HCT116 (cell line): ENCODE data around the gene TAF11L13. TPM values are rescaled to one million over a fixed set of nuclear protein-coding genes. Genes with fewer than 3 reads are reported as not detected.
"Not testable (repeated sequence)": the region's sequence is repeated elsewhere in the genome, so short reads cannot be mapped to it uniquely, and the experiment has no call there.

Source experiments
- ATAC-seq: fragments of 200-7000 bp; cut with Tn5 transposase; 2 replicates; pipeline ENCODE4 v1.9.1; 2020; ENCODE audit warnings: mild to moderate bottlenecking, moderate library complexity
- Bru-seq: library from RNA; stranded (reverse); fragments of 400-500 nt; gene quantifications from one replicate; lab custom pipeline; 2021; lab: Mats Ljungman, UMichigan
- BruChase-seq, 2 experiments: library from RNA; stranded (reverse); fragments of 400-500 nt; gene quantifications; one replicate each; lab custom pipeline; 2021; lab: Mats Ljungman, UMichigan
- BruUV-seq: library from RNA; stranded (reverse); fragments of 400-500 nt; replicated peaks from 2 replicates; lab custom pipeline; 2021; lab: Mats Ljungman, UMichigan
- CTCF ChIA-PET: fragments of 300-600 bp; sonication (Branson Sonifier 250); formaldehyde crosslinking; loops from one replicate; lab custom pipeline; 2021; ENCODE audit warnings: antibody characterized with exemption; lab: Charles Lee
- POLR2A ChIA-PET: fragments of 300-600, 350-600 bp; sonication (Branson Sonifier 250); formaldehyde crosslinking; loops from one replicate; lab custom pipeline; 2021; ENCODE audit warnings: antibody characterized with exemption; lab: Charles Lee
- RAD21 ChIA-PET, 2 experiments: fragments of 300-600 bp; sonication (Branson Sonifier 250); formaldehyde crosslinking; loops; one replicate each; lab custom pipeline; 2023; ENCODE audit warnings: low total read pairs in 2 of 2; ENCODE audit not compliant: uncharacterized antibody in 2 of 2, unreplicated experiment in 2 of 2, low non-redundant PET in 1 of 2; lab: Charles Lee
- DNase-seq: peaks from one replicate; pipeline ENCODE4 v3.0.0-alpha.2; 2010; ENCODE audit warnings: low read depth, low spot score
- H2AFZ ChIP-seq: fragments of 200-600 bp; shearing (Covaris generic), sonication (generic); 2 replicates; pipeline ENCODE4 v1.6.1; 2017; ENCODE audit warnings: low read depth, mixed run types, mixed read lengths, antibody characterized with exemption, low read length; ENCODE audit not compliant: poor library complexity, severe bottlenecking
- H3K27ac ChIP-seq: 2 replicates; pipeline ENCODE4 v1.5.1; 2012; ENCODE audit warnings: low read depth, low read length
- H3K27me3 ChIP-seq: fragments of 200-600 bp; sonication (generic); 2 replicates; pipeline ENCODE4 v1.6.1; 2016; ENCODE audit warnings: mixed run types, low read length, mixed read lengths; ENCODE audit not compliant: insufficient read depth
- H3K36me3 ChIP-seq, 2 experiments: fragments of 200-500 bp in 1 of 2; fragments of 200-600 bp in 1 of 2; sonication (Bioruptor generic) in 1 of 2; sonication (generic) in 1 of 2; 2 replicates each; pipeline versions ENCODE4 v1.5.1 to v1.6.1; 2014 to 2016; ENCODE audit warnings: low read length in 2 of 2, inconsistent platforms in 1 of 2, mixed read lengths in 1 of 2, mixed run types in 1 of 2; ENCODE audit not compliant: insufficient read depth in 2 of 2, control insufficient read depth in 1 of 2
- H3K4me1 ChIP-seq, 2 experiments: fragments of 200-600 bp in 1 of 2; sonication (generic) in 1 of 2; 2 replicates each; pipeline versions ENCODE4 v1.5.1 to v1.6.1; 2012 to 2017; ENCODE audit warnings: low read length in 2 of 2, inconsistent platforms in 1 of 2, mild to moderate bottlenecking in 1 of 2, mixed read lengths in 1 of 2, mixed run types in 1 of 2, moderate library complexity in 1 of 2; ENCODE audit not compliant: insufficient read depth in 2 of 2, control insufficient read depth in 1 of 2
- H3K4me2 ChIP-seq: fragments of 200-600 bp; sonication (generic); 2 replicates; pipeline ENCODE4 v1.6.1; 2017; ENCODE audit warnings: mixed run types, low read length, mixed read lengths
- H3K4me3 ChIP-seq, 2 experiments: fragments of 200-600 bp in 1 of 2; sonication (generic) in 1 of 2; replicated peaks in 1 of 2; 2 replicates each; pipeline ENCODE4 v1.5.1; 2011 to 2016; ENCODE audit warnings: low read length in 2 of 2, control low read depth in 1 of 2, low read depth in 1 of 2, mild to moderate bottlenecking in 1 of 2, mixed read lengths in 1 of 2, mixed run types in 1 of 2
- H3K79me2 ChIP-seq: fragments of 200-600 bp; sonication (generic); 2 replicates; pipeline ENCODE4 v1.6.1; 2017; ENCODE audit warnings: mild to moderate bottlenecking, mixed run types, low read length, moderate library complexity, mixed read lengths; ENCODE audit not compliant: insufficient read depth
- H3K9ac ChIP-seq: fragments of 200-600 bp; sonication (generic); 2 replicates; pipeline ENCODE4 v1.6.1; 2016; ENCODE audit warnings: low read length, mixed read lengths
- H3K9me2 ChIP-seq: fragments of 200-600 bp; sonication (generic), shearing (Covaris generic); 2 replicates; pipeline ENCODE4 v1.6.1; 2017; ENCODE audit warnings: mixed run types, mild to moderate bottlenecking, moderate library complexity; ENCODE audit not compliant: insufficient read depth
- H3K9me3 ChIP-seq, 2 experiments: fragments of 200-500 bp in 1 of 2; fragments of 200-600 bp in 1 of 2; sonication (Bioruptor generic) in 1 of 2; sonication (generic) in 1 of 2; 2 replicates each; pipeline ENCODE4 v1.6.1; 2014 to 2017; ENCODE audit warnings: low read length in 2 of 2, mixed read lengths in 2 of 2, inconsistent platforms in 1 of 2, low read depth in 1 of 2, mild to moderate bottlenecking in 1 of 2, mixed run types in 1 of 2, moderate library complexity in 1 of 2; ENCODE audit not compliant: control insufficient read depth in 1 of 2, insufficient read depth in 1 of 2
- H4K20me1 ChIP-seq: fragments of 200-600 bp; sonication (generic), shearing (Covaris generic); 2 replicates; pipeline ENCODE4 v1.6.1; 2017; ENCODE audit warnings: mixed run types, mild to moderate bottlenecking, moderate library complexity; ENCODE audit not compliant: insufficient read depth
- intact Hi-C: fragments of 100-400 bp; cut with micrococcal nuclease; formaldehyde crosslinking; loops from 2 replicates; pipeline ENCODE4 v1.10.0; 2022
- long read RNA-seq: library from polyadenylated mRNA; unstranded; transcript quantifications from one replicate; pipeline ENCODE4 v2.0.0, GENCODE V29; 2021; ENCODE audit not compliant: unreplicated experiment
- polyA plus RNA-seq: library from polyadenylated mRNA; unstranded; fragments of >200 nt; gene quantifications from 2 replicates; pipeline ENCODE4 v1.2.1, GENCODE V29; 2012; ENCODE audit warnings: missing spikeins
- total RNA-seq: library from RNA; stranded (reverse); gene quantifications from one replicate; pipeline ENCODE4 v1.2.1, GENCODE V29; 2021; ENCODE audit not compliant: unreplicated experiment

TAF11L13 gene
- total RNA-seq (not detected), Bru-seq, nascent RNA (not detected), BruChase-seq, experiment 1, labeled RNA remaining after a 6-hour chase (not detected), BruChase-seq, experiment 2, labeled RNA remaining after a 2-hour chase (not detected)
- not detected in 2 replicates for polyA plus RNA-seq
- long read RNA-seq, result 0 reads

DNA sequence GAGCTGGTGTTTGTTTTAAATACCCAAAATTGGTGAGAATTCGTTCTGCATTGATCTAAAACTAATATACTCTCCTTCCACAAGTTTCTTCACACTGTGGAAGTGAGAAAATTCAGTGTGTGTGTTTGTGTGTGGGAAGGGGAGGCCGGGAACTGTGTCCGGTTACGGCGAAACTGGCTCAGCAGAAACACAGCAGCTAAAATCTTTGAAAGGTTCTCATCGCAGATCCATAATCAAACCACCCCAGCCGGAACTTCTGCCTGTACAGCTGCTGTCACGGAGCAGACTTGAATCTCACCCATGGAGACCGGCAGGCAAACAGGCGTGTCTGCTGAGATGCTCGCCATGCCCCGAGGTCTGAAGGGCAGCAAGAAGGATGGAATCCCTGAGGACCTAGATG, at the start of gene TAF11L13:
Gene TAF11L13, plus strand, starts transcription at position 301 of the 400 bp plus-strand sequence.
- RAD21 ChIA-PET, POLR2A ChIA-PET, H3K79me2 ChIP-seq: not testable (repeated sequence)

DNA sequence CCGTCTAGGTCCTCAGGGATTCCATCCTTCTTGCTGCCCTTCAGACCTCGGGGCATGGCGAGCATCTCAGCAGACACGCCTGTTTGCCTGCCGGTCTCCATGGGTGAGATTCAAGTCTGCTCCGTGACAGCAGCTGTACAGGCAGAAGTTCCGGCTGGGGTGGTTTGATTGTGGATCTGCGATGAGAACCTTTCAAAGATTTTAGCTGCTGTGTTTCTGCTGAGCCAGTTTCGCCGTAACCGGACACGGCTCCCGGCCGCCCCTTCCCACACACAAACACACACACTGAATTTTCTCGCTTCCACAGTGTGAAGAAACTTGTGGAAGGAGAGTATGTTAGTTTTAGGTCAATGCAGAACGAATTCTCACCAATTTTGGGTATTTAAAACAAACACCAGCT, 46.2 kb upstream of the TAF11L13 start, which contains the start of gene TAF11L7:
Gene TAF11L7, minus strand, starts transcription at position 101 of the 400 bp plus-strand sequence.
- H4K20me1 ChIP-seq, BruUV-seq, H3K9me3 ChIP-seq, H2AFZ ChIP-seq, H3K9ac ChIP-seq, H3K4me3 ChIP-seq, H3K27ac ChIP-seq, H3K4me1 ChIP-seq, RAD21 ChIA-PET, H3K4me2 ChIP-seq, H3K9me2 ChIP-seq, POLR2A ChIA-PET, H3K79me2 ChIP-seq, ATAC-seq, DNase-seq, H3K36me3 ChIP-seq, CTCF ChIA-PET, H3K27me3 ChIP-seq, intact Hi-C loops: not testable (repeated sequence)

More for the DNA sequence above, at the start of gene TAF11L13:
- CTCF ChIA-PET, BruUV-seq, H3K36me3 ChIP-seq, H3K9me3 ChIP-seq, H2AFZ ChIP-seq, H3K9me2 ChIP-seq, H3K4me1 ChIP-seq, H4K20me1 ChIP-seq, H3K27me3 ChIP-seq, H3K4me2 ChIP-seq, DNase-seq, intact Hi-C loops, ATAC-seq, H3K4me3 ChIP-seq, H3K27ac ChIP-seq, H3K9ac ChIP-seq: not testable (repeated sequence)

DNA sequence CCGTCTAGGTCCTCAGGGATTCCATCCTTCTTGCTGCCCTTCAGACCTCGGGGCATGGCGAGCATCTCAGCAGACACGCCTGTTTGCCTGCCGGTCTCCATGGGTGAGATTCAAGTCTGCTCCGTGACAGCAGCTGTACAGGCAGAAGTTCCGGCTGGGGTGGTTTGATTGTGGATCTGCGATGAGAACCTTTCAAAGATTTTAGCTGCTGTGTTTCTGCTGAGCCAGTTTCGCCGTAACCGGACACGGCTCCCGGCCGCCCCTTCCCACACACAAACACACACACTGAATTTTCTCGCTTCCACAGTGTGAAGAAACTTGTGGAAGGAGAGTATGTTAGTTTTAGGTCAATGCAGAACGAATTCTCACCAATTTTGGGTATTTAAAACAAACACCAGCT, 41.0 kb upstream of the TAF11L13 start, which contains the start of gene TAF11L8:
Gene TAF11L8, minus strand, starts transcription at position 101 of the 400 bp plus-strand sequence.
- ATAC-seq, H3K36me3 ChIP-seq, CTCF ChIA-PET, H3K9ac ChIP-seq, H3K4me1 ChIP-seq, H3K27me3 ChIP-seq, DNase-seq, H3K4me3 ChIP-seq, H4K20me1 ChIP-seq, H3K4me2 ChIP-seq, H3K79me2 ChIP-seq, RAD21 ChIA-PET, POLR2A ChIA-PET, H3K9me3 ChIP-seq, H2AFZ ChIP-seq, H3K27ac ChIP-seq, intact Hi-C loops, H3K9me2 ChIP-seq, BruUV-seq: not testable (repeated sequence)

DNA sequence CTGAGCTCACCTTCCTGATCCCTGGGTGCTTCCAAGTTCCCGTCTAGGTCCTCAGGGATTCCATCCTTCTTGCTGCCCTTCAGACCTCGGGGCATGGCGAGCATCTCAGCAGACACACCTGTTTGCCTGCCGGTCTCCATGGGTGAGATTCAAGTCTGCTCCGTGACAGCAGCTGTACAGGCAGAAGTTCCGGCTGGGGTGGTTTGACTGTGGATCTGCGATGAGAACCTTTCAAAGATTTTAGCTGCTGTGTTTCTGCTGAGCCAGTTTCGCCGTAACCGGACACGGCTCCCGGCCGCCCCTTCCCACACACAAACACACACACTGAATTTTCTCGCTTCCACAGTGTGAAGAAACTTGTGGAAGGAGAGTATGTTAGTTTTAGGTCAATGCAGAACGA, 37.6 kb upstream of the TAF11L13 start, which contains the start of gene TAF11L9:
Gene TAF11L9, minus strand, starts transcription at position 140 of the 400 bp plus-strand sequence.
- DNase-seq, H3K9me2 ChIP-seq, RAD21 ChIA-PET, ATAC-seq, BruUV-seq, POLR2A ChIA-PET, H3K27ac ChIP-seq, H3K36me3 ChIP-seq, H3K4me3 ChIP-seq, H3K4me1 ChIP-seq, intact Hi-C loops, H3K9ac ChIP-seq, H4K20me1 ChIP-seq, H2AFZ ChIP-seq, H3K4me2 ChIP-seq, H3K27me3 ChIP-seq, CTCF ChIA-PET, H3K9me3 ChIP-seq, H3K79me2 ChIP-seq: not testable (repeated sequence)
